Measurements from ENCODE around the gene LRRN2. TPM values are rescaled to one million over a fixed set of nuclear protein-coding genes. Genes with fewer than 3 reads are reported as not detected.
A peak's percentile ranks its signal among the peaks of the same experiment; 100 is the strongest.

The LRRN2 gene
- total RNA-seq, 4 donors from 2014 or later, result 2.0 to 8.6 (median 3.9) TPM

GRCh38 chr1:204579681-204580080 is 105.9 kb downstream of the LRRN2 start:
- intact Hi-C loops (cut with DNase I), result loop anchor here (10.0 kb wide), 1 partner anchor 185 kb away; no protein-coding TSS in a partner anchor
- no peaks in the 10 kb centered on the region for H3K36me3 ChIP-seq
- no peak overlapping the region for H3K27ac ChIP-seq
- TF ChIP-seq, protein P1, sequence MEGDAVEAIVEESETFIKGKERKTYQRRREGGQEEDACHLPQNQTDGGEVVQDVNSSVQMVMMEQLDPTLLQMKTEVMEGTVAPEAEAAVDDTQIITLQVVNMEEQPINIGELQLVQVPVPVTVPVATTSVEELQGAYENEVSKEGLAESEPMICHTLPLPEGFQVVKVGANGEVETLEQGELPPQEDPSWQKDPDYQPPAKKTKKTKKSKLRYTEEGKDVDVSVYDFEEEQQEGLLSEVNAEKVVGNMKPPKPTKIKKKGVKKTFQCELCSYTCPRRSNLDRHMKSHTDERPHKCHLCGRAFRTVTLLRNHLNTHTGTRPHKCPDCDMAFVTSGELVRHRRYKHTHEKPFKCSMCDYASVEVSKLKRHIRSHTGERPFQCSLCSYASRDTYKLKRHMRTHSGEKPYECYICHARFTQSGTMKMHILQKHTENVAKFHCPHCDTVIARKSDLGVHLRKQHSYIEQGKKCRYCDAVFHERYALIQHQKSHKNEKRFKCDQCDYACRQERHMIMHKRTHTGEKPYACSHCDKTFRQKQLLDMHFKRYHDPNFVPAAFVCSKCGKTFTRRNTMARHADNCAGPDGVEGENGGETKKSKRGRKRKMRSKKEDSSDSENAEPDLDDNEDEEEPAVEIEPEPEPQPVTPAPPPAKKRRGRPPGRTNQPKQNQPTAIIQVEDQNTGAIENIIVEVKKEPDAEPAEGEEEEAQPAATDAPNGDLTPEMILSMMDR (IDR thresholded peaks at IDR 0.05), result no peak
- no peak for TF ChIP-seq POLR2A (IDR thresholded peaks at IDR 0.05)
- no peaks in the 10 kb centered on the region for H3K9me3 ChIP-seq
- 76 to 77% methylated on average over 6 of the region's 6 CpGs for WGBS, 2 donors
- H3K4me1 ChIP-seq, result peaks cover under 1 to 16% of the 10 kb centered on the region in 2 donors
- no peaks in the 10 kb centered on the region for H3K27me3 ChIP-seq
- no peak for DNase-seq
- H3K4me3 ChIP-seq (replicated peaks in 1 of 3), result no peak overlapping the region

GRCh38 chr1:204578867-204579664 is 106.5 kb downstream of the LRRN2 start:
- Histone ChIP-seq H3K27me3 (no peaks in the 10 kb centered on the region), H3K4me1 (peaks cover 6 to 22% of the 10 kb centered on the region in 2 donors), H3K36me3 (no peaks in the 10 kb centered on the region), H3K9me3 (no peaks in the 10 kb centered on the region), H3K27ac (no peak overlapping the region), H3K4me3 (replicated peaks in 1 of 3) (peak overlapping the region in 1 of 3 donors; percentile 4)
- intact Hi-C loops (cut with DNase I), result loop anchor here (10.0 kb wide), 1 partner anchor 186 kb away; no protein-coding TSS in a partner anchor
- 49 to 56% methylated on average over 17 to 18 of the region's 18 CpGs for WGBS, 2 donors
- peak in 1 of 2 donors; percentile 34 for DNase-seq
- TF ChIP-seq, protein P1 (IDR thresholded peaks at IDR 0.05), result no peak
- no peak for TF ChIP-seq POLR2A (IDR thresholded peaks at IDR 0.05)

- Histone ChIP-seq H3K4me1 (peaks cover 10 to 24% of the 10 kb centered on the region in 2 donors), H3K36me3 (no peaks in the 10 kb centered on the region), H3K27ac (no peak overlapping the region), H3K4me3 (replicated peaks in 1 of 3) (no peak overlapping the region), H3K9me3 (no peaks in the 10 kb centered on the region), H3K27me3 (no peaks in the 10 kb centered on the region)
- WGBS, 2 donors, result 94 to 96% methylated on average over 10 of the region's 10 CpGs
- DNase-seq, result no peak
- intact Hi-C loops (cut with DNase I), result loop anchor here (10.0 kb wide), 1 partner anchor 187 kb away; no protein-coding TSS in a partner anchor
- no peak for TF ChIP-seq POLR2A (IDR thresholded peaks at IDR 0.05)
- TF ChIP-seq, protein P1 (IDR thresholded peaks at IDR 0.05), result no peak
These were observed 107.6 kb downstream of the LRRN2 start for GRCh38 chr1:204577794-204578478.

- no peak for TF ChIP-seq POLR2A (IDR thresholded peaks at IDR 0.05)
- TF ChIP-seq, protein P1 (IDR thresholded peaks at IDR 0.05), result no peak
- no peak for DNase-seq
- Histone ChIP-seq H3K9me3 (no peaks in the 10 kb centered on the region), H3K4me1 (peaks cover 10 to 24% of the 10 kb centered on the region in 2 donors), H3K4me3 (replicated peaks in 1 of 3) (no peak overlapping the region), H3K27ac (no peak overlapping the region), H3K27me3 (no peaks in the 10 kb centered on the region), H3K36me3 (no peaks in the 10 kb centered on the region)
- intact Hi-C loops (cut with DNase I), result loop anchor here (10.0 kb wide), 1 partner anchor 188 kb away; no protein-coding TSS in a partner anchor
- 80 to 93% methylated on average over 8 of the region's 8 CpGs for WGBS, 2 donors
These were observed 109.1 kb downstream of the LRRN2 start for GRCh38 chr1:204576422-204576821.
